Hepatocyte (in vitro differentiated cells): ENCODE data around the gene CLBA1. TPM values are rescaled to one million over a fixed set of nuclear protein-coding genes. Genes with fewer than 3 reads are reported as not detected.

ENCODE experiments used
- DNase-seq: peaks from one replicate; pipeline ENCODE4 v3.0.0-alpha.2; 2016; ENCODE audit warnings: low spot score
- H2AFZ ChIP-seq: fragments of 200-600 bp; sonication (generic); 2 replicates; pipeline ENCODE4 v1.6.0; 2016; ENCODE audit warnings: antibody characterized with exemption, mild to moderate bottlenecking
- H3K27ac ChIP-seq: fragments of 200-600 bp; sonication (generic); 2 replicates; pipeline ENCODE4 v1.5.1; 2016; ENCODE audit warnings: mild to moderate bottlenecking
- H3K27me3 ChIP-seq: fragments of 200-600 bp; sonication (generic); 2 replicates; pipeline ENCODE4 v1.6.1; 2016
- H3K36me3 ChIP-seq: fragments of 200-600 bp; sonication (generic); replicated peaks from 2 replicates; pipeline ENCODE4 v1.5.1; 2016; ENCODE audit warnings: low read depth; ENCODE audit not compliant: insufficient read depth
- H3K4me1 ChIP-seq: fragments of 200-600 bp; sonication (generic); 2 replicates; pipeline ENCODE4 v1.5.1; 2016; ENCODE audit warnings: mild to moderate bottlenecking, moderate library complexity; ENCODE audit not compliant: insufficient read depth
- H3K4me2 ChIP-seq: fragments of 200-600 bp; sonication (generic); 2 replicates; pipeline ENCODE4 v1.6.0; 2016
- H3K4me3 ChIP-seq: fragments of 200-600 bp; sonication (generic); 2 replicates; pipeline ENCODE4 v1.5.1; 2016; ENCODE audit warnings: mild to moderate bottlenecking
- H3K79me2 ChIP-seq: fragments of 200-600 bp; sonication (generic); 2 replicates; pipeline ENCODE4 v1.6.0; 2017; ENCODE audit warnings: mild to moderate bottlenecking
- H3K9me2 ChIP-seq: fragments of 200-600 bp; sonication (generic); replicated peaks from 2 replicates; pipeline ENCODE4 v1.6.0; 2017; ENCODE audit warnings: mild to moderate bottlenecking; ENCODE audit not compliant: insufficient read depth
- H3K9me3 ChIP-seq: fragments of 200-600 bp; sonication (generic); 2 replicates; pipeline ENCODE4 v1.5.1; 2016; ENCODE audit warnings: low read depth, mild to moderate bottlenecking
- H4K20me1 ChIP-seq: fragments of 200-600 bp; sonication (generic); 2 replicates; pipeline ENCODE4 v1.6.0; 2016; ENCODE audit warnings: mild to moderate bottlenecking; ENCODE audit not compliant: insufficient read depth, poor library complexity, severe bottlenecking
- EZH2 ChIP-seq: fragments of 200-600 bp; sonication (generic); IDR thresholded peaks from 2 replicates; pipeline ENCODE4 v1.6.1; 2016; ENCODE audit warnings: antibody characterized with exemption, mild to moderate bottlenecking, borderline replicate concordance
- EZH2phosphoT487 ChIP-seq: fragments of 200-600 bp; sonication (generic); IDR thresholded peaks from one replicate; pipeline ENCODE4 v1.6.1; 2018; ENCODE audit warnings: antibody characterized with exemption, mild to moderate bottlenecking, low read depth, moderate library complexity; ENCODE audit not compliant: unreplicated experiment, severe bottlenecking
- WGBS: methylation state at CpG from one replicate; pipeline ENCODE4 v1.1.6; 2016; ENCODE audit warnings: low lambda C conversion rate; ENCODE audit errors: missing lambda C conversion rate; 5-methylcytosine and 5-hydroxymethylcytosine counted together
- polyA plus RNA-seq: library from polyadenylated mRNA; unstranded; fragments of >200 nt; fragmentation: Nextera tagmentation; extraction: Ambion mirVana; gene quantifications from 2 replicates; pipeline ENCODE4 v1.2.1, GENCODE V29; 2016
- total RNA-seq: library from RNA; depleted of rRNA; stranded (reverse); fragments of >200 nt; gene quantifications from 2 replicates; pipeline ENCODE4 v1.2.3, GENCODE V29; 2014
- TF ChIP-seq, protein P1 (sequence below): fragments of 200-600 bp; sonication (generic); IDR thresholded peaks from 2 replicates; pipeline ENCODE4 v1.5.1; 2016; ENCODE audit warnings: antibody characterized with exemption, mild to moderate bottlenecking; ENCODE audit not compliant: poor library complexity

The CLBA1 gene
- total and polyA plus RNA-seq, 2 experiments from 2014 or later = 6.4 to 9.3 TPM

DNA sequence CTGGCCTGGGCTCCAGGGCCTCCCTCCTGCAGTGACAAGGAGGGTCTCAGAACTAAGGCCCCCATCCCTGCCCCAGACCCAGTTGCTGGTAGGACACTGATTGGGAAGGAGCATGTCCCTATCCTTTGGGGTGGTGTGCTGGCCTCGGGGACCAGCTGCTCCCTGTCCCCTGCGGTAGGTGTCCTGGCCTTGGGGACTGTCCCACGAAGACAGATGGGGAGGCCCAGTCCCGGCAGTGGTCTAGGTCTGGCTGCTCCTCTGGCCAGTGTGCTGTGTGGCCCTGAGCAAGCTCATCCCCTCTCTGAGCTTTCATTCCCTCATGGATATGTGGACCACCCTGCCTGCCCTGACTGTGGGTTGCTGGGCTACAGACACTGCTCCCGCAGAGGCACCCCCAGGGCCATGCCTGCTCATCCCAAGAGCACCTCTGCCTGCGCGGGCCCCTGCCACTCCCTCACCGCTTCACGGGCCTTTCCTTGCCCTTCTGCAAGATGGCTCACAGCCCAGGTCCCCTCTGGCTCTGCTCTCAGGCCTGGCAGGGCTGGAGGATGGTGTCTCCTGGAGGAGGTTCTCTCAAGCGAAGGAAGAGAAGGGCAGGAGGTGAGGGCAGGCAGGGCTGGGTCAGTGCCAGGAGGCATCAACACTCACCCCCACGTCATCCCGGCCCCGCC, 19.9 kb upstream of the CLBA1 start:
- WGBS = 90% methylated on average over 9 of the region's 13 CpGs
- Histone ChIP-seq H2AFZ (no peak overlapping the region), H4K20me1 (no peaks in the 10 kb centered on the region), H3K4me1 (peaks cover 30% of the 10 kb centered on the region), H3K4me2 (no peak overlapping the region), H3K27ac (no peak overlapping the region), H3K9me2 (no peaks in the 10 kb centered on the region), H3K4me3 (no peak overlapping the region), H3K79me2 (no peaks in the 10 kb centered on the region), H3K36me3 (no peaks in the 10 kb centered on the region), H3K9me3 (no peaks in the 10 kb centered on the region), H3K27me3 (peaks cover 4% of the 10 kb centered on the region)
- TF ChIP-seq EZH2 (no peak), EZH2phosphoT487 (no peak)
- TF ChIP-seq, protein P1, sequence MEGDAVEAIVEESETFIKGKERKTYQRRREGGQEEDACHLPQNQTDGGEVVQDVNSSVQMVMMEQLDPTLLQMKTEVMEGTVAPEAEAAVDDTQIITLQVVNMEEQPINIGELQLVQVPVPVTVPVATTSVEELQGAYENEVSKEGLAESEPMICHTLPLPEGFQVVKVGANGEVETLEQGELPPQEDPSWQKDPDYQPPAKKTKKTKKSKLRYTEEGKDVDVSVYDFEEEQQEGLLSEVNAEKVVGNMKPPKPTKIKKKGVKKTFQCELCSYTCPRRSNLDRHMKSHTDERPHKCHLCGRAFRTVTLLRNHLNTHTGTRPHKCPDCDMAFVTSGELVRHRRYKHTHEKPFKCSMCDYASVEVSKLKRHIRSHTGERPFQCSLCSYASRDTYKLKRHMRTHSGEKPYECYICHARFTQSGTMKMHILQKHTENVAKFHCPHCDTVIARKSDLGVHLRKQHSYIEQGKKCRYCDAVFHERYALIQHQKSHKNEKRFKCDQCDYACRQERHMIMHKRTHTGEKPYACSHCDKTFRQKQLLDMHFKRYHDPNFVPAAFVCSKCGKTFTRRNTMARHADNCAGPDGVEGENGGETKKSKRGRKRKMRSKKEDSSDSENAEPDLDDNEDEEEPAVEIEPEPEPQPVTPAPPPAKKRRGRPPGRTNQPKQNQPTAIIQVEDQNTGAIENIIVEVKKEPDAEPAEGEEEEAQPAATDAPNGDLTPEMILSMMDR = no peak
- no peak for DNase-seq

DNA sequence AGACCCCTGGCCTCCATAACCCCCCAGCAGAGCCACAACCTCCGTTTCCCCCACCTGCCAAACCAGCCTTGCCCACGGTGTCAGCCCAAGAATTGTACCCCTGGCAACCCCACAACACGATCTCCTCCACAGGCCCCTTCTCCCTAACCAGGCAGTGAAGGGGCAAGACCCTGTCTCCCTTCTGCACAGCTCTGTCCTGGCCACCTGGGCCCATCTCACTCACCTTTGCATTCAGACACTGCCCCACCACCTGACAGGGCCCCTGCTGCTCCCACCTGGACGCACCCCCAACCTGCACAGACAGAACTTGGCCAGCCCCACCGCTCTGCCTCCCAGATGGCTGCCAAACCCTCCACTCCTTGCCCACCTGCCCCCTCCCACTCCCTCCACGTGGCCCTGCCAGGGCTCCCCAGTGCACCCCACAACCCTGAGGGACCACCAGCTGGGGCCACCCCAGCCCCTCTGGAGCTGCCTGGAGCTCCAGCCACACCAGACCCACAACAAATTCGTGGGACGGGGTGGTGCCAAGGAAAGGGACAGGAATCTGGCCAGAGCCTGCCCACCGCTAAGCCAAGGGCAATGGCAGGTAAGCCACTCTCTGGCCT, 19.2 kb upstream of the CLBA1 start:
- no peaks in the 10 kb centered on the region for H3K79me2 ChIP-seq
- no peak overlapping the region for H2AFZ ChIP-seq
- peaks cover 33% of the 10 kb centered on the region for H3K4me1 ChIP-seq
- no peak overlapping the region for H3K27ac ChIP-seq
- TF ChIP-seq EZH2 (no peak), EZH2phosphoT487 (no peak)
- TF ChIP-seq, protein P1 = no peak
- H3K36me3 ChIP-seq = no peaks in the 10 kb centered on the region
- H4K20me1 ChIP-seq = no peaks in the 10 kb centered on the region
- no peaks in the 10 kb centered on the region for H3K9me3 ChIP-seq
- H3K4me3 ChIP-seq = no peak overlapping the region
- H3K27me3 ChIP-seq = peaks cover 4% of the 10 kb centered on the region
- no peak overlapping the region for H3K4me2 ChIP-seq
- no peak for DNase-seq
- no peaks in the 10 kb centered on the region for H3K9me2 ChIP-seq
- WGBS = 92% methylated on average over 7 of the region's 9 CpGs

DNA sequence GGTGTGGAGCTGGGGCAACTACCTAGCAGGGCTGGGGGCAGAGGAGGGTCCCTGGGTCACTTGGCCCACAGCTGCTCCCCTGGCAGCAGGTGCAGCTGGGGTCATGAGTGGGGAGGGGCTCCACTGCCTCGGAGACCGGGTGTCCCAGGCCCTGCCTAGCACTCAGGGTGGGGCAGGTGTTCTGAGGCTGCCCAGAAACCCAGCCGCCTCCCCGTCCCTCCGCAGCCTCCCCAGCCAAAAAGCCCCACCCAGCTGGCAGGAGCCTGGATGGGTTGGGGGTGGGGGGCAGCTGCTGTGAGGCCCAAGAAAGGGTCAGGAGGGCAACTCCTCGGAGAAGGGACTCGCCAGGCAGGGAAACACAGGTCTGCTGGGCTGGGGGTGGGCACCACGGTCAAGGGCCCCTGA, 18.6 kb upstream of the CLBA1 start:
- Histone ChIP-seq H3K9me3 (no peaks in the 10 kb centered on the region), H3K9me2 (no peaks in the 10 kb centered on the region), H4K20me1 (no peaks in the 10 kb centered on the region), H2AFZ (no peak overlapping the region), H3K79me2 (no peaks in the 10 kb centered on the region), H3K27me3 (peaks cover 4% of the 10 kb centered on the region), H3K4me3 (no peak overlapping the region), H3K36me3 (no peaks in the 10 kb centered on the region), H3K4me2 (peak overlapping the region; percentile 74), H3K27ac (peak overlapping the region; percentile 72), H3K4me1 (peaks cover 34% of the 10 kb centered on the region)
- 51% methylated on average over 7 of the region's 8 CpGs for WGBS
- DNase-seq = no peak
- TF ChIP-seq, protein P1 = no peak
- TF ChIP-seq EZH2phosphoT487 (no peak), EZH2 (no peak)
